ENCODE results near the gene GIGYF2.

GRCh38 chr2:232668805-232669444 lies 28.2 kb upstream of the GIGYF2 start:
- TF ChIP-seq CTCF (conservative IDR thresholded peaks at IDR 0.05; ENCODE audit: low read length) (peak; percentile 32; the same call in 1 of the 2 replicates), EZH2phosphoT487 (IDR thresholded peaks at IDR 0.05; ENCODE audit: borderline replicate concordance, low read depth, low read length) (no peak)
